GM10847 (cell line): ENCODE results near the gene ZNF20.

Source experiments
- POLR2A ChIP-seq: IDR thresholded peaks from 2 replicates; pipeline ENCODE4 v1.6.1; 2011; ENCODE audit not compliant: insufficient read length; ENCODE audit errors: extremely low read depth

Gene ZNF20

DNA sequence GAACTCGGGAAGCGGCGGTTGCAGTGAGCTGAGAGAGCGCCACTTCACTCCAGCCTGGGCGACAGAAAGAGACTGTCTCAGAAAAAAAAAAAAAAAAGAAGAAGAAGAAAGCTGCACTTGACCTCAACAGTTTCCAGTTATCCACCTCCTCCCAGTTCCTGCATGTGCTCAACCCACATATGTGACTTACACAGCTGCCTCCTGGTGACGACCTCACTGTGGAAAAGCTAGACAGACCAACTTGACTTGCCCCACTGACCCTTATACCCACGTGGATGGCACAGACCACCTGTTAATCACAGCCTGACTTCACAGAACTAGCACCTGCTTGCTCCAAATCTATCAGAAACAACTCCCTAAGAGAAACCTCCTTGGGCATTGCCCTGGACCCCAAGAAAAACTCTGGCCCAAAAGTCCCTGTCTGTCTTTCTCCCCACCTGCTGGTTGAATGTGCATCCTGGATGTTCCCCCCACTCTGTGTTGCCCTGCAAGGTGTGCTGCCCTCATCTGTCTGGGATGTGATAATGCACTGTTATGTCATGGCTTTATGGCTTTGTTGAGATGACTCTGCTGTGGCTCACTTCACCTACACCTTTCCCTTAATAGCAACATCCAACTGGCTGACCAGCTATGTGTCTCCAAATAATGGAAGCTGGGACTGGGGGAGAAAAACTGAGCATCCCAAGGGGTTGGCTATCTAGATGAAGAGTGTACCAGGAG lies 2.8 kb downstream of the ZNF20 start:
- no peak for TF ChIP-seq POLR2A

DNA sequence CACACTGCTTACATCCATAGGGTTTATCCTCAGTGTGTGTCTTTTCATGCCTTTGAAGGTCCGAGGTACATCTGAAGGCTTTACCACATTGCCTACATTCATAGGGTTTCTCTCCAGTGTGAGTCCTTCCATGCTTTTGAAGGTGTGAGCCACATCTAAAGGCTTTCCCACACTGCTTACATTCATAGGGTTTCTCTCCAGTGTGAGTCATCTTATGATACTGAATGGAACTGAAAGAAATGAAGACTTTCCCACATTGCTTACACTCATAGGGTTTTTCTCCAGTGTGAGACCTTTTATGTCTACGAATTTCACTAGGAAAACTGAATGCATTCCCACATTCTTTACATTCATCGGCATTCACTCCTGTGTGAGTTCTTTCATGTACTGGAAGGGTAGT lies 7.1 kb downstream of the ZNF20 start:
- TF ChIP-seq POLR2A: no peak

DNA sequence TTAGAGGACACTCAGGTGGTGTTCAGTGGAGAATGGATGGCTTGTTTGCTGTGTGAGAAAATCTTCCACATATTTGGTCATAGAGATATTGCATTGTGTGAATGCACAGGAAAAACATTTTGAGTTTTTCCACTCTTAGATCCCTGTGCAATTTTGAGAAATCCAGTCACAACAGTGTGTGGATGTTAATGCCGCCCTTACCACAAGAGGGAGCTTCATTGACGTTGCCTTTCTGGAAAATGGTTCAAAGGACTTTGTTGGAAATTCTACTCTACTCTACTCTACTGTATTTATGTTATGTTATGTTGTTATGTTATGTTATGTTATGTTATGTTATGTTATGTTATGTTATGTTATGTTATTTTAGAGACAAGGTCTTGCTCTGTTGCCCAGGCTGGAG lies 13.4 kb downstream of the ZNF20 start:
- no peak for TF ChIP-seq POLR2A

DNA sequence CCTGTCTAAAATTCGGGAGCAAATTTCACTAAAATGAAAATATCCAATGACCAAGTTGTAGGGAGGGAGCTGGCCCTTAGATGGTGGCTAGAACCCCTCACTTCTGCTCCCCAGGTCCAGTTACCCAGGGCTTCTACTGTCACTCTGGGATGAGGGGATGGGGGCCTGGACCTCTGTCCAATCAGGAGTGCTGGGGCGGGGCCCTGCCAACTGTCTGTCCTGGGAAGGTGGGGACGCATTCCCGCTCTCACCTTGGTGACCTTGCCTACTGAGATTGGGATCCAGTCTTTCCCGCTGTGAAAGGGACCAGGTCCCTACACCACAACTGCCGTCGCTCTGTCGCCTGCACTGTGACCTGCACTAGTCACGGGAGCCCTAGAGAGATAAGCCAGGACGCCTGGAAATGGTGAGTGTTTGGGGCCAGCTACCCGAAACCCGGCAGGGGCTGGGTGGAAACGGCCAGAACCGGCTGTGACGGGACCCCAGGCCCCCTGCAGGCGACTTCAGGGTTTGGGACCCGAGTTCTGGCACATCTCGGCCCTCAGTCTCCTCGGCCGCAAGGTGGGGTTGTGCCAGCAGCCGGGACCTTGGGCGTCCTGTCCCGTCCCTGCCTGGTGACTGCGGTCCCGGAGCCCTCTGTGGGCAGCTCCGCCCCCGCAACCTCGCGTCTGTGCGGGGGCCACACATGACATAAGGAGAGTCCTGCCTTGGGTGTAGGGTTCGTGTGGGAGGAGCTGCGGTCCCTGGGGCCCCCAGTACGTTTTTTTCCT lies 22.8 kb downstream of the ZNF20 start:
- TF ChIP-seq POLR2A: no peak

DNA sequence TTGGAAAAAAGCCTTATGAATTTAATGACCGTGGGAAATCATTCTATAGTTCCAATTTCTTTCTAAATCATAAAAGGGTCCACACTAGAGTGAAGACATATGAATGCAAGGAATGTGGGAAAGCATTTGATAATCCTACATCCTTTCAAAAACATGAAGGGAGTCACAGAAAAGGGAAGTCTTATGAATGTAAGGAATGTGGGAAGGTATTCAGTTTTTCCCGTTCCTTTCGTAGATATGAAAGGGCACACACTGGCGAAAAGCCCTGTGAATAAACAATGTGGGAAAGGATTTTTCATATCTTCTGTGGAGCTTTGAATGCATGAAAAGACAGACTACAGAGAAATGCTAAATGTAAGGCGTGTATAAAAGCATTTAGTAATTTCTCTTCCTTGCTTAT lies 27.0 kb downstream of the ZNF20 start:
- no peak for TF ChIP-seq POLR2A

DNA sequence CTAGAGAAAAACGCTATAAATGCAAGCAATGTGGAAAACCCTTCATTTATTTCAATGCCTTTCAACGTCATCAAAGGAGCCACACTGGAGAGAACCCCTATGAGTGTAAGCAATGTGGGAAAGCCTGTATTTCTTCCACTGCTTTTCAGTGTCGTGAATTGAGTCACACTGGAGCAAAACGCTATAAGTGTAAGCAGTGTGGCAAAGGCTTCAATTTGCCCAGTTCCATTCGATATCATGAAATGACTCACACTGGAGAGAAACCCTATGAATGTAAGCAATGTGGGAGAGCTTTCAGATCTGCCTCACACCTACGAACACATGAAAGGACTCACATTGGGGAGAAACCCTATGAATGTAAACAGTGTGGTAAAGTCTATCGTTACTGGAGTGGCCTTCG lies 27.4 kb downstream of the ZNF20 start:
- no peak for TF ChIP-seq POLR2A

DNA sequence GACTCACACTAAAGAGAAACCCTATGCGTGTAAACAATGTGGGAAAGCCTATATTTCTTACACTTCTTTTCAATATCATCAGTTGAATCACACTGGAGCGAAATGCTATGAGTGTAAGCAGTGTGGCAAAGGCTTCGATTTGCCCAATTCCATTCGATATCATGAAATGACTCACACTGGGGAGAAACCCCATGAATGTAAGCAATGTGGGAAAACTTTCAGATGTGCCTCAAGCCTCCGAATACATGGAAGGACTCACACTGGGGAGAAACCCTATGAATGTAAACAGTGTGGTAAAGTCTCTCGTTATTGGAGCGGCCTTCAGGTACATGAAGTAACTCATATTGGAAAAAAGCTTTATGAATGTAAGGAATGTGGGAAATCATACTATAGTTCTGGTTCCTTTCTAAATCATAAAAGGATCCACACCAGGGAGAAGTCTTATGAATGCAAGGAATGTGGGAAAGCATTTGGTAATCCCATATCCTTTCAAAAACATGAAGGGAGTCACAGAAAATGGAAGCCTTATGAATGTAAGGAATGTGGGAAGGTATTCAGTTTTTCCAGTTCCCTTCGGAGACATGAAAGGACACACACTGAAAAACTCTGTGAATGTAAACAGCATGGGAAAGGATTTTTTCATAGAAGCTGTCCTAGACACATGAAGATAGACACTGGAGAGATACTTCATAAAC lies 28.1 kb downstream of the ZNF20 start:
- TF ChIP-seq POLR2A: no peak

DNA sequence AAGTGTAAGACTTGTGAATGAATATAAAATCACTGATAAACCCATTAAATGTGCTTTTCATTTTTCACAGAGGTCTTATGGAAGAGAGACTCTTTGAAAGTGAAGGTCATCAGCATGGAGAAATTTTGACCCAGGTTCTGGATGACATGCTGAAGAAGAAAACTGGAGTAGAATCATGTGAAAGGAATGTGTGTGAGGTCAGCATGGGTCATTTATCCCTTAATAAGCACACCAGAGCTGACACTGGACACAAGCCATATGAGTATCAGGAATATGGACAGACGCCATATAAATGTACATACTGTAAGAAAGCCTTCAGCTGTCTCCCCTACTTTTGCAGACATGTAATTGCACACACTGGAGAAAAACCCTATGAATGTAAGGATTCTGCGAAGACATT lies 29.0 kb downstream of the ZNF20 start:
- TF ChIP-seq POLR2A: no peak

DNA sequence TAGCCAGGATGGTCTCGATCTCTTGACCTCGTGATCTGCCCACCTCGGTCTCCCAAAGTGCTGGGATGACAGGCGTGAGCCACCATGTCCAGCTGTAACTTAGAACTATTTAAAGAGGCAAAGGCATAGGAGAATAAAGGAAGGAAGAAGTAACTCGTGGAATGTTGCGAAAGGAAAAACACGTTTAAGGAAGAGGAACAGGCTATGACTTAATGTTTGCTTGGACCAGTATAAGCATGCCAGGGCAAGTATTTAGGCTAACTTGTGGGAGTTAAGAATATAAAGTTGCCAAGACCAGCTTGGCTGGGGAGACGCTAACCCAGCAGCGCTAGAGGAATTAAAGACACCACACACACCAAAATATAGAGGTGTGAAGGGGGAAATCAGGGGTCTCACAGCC lies 42.1 kb downstream of the ZNF20 start:
- no peak for TF ChIP-seq POLR2A

DNA sequence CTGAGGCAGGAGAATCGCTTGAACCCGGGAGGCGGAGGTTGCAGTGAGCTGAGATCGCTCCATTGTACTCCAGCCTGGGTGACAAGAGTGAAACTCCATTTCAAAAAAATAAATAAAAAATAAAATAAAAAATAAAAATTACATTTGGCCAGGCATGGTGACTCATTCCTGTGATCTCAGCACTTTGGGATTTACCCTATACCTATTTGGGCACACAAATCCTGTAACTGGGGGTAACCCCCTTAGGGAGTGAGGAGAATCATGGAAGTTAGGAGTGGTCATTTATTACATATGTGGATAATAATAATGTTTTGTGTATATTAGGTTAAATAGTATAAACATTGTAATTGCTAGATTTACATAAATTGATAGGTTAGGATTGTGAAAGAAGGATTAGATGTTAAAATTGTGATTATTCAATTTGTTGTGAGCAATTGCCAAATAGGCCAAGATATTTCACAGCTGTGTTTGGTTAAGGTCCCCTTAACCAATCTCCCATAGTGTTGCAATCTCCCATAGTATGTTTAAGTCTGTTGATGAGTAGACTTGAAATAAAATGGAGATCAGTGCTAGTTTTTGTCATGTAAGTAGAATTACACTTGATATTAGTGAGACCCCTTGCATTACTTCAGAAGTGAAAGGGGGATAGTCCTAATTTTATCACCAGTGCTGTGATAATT lies 44.9 kb downstream of the ZNF20 start:
- TF ChIP-seq POLR2A: no peak

DNA sequence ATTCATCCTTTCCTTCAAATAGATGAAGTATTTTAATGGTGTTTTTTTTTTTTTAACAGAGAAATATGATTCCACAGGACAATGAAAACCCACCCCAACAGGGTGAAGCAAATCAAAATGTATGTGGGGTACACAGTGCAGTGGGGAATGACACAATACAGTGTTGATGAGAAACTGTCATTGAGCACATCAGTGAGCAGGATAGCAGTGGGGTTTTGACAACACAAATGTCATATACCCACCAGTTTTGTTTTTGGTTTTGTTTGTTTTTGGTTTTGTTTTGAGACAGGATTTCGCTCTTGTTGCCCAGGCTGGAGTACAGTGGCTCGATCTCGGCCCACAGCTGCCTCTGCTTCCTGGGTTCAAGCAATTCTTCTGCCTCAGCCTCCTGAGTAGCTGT lies 46.4 kb downstream of the ZNF20 start:
- no peak for TF ChIP-seq POLR2A

DNA sequence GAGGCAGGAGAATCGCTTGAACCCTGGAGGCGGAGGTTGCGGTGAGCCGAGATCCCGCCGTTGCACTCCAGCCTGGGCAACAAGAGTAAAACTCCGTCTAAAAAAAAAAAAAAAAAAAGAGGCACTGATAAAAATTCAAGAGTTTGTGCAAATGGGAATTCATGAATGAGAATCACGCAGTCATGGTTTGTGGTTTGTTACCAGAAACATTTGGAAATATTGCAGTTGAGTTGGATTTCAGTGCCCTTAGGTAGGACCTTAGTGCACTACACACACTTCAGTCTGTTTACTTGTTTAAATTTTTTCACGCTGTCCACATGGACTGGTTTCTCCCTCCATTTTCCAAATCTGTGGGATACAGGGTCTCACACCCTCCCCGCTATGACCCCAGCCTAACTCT lies 47.2 kb downstream of the ZNF20 start:
- TF ChIP-seq POLR2A: no peak

DNA sequence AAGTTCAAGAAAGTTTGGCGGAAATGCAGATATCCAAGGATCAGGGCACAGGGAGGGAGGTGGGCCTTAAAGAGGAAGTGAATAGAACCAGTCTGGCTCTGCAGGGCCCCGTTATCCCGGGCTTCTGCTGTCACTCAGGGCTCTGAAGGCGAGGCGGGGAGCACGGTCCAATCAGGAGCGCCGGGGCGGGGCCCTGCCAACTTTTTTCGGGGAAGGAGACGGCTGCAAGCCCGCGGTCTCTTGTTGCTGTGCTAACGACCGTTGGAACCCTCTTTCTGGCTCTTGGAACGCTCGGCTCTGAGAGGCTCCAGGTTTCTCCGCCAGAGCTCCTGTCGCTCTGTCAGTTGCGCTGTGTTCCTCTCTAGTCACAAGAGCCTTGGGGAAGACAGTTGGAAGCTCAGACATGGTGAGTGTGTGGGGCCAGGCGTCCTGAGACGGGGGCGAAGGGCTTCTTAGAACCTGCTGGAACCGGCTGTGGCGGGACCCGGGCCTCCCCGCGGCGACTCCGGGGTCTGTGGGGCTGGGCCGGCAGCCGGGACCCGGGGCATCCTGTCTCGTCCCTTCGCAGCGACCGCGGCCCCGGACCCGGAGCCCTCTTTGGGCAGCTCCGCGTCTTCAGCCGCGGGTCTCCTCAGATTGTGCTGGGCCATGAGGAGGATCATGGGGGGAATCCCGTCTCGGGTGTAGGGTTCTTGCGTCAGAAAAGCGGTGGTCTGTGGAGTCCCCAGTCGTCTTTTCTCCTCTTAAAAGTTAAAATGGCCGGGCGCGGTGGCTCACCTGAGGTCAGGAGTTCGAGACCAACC lies 47.9 kb downstream of the ZNF20 start:
- TF ChIP-seq POLR2A: peak; percentile 28

DNA sequence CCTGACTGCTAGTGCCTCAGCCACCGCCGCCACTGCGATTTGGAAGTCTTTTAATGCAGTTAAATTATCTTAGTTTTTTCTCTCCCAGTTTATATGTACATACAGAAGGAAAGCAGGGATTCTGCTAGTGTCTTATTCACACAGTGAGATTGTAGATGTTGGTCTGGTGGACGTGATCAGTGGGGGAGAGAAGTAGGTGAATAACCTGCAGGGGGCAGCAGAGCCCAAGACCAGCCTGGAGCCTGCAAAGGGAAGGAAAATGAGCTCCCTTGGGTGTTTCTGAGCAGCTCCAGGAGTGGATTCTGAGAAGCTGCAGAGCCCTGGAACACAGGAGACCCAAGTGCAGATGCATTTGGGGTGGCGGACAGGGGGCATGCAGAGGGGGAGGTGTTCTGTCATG lies 49.3 kb downstream of the ZNF20 start:
- TF ChIP-seq POLR2A: no peak
